ENCODE data around the gene SLC6A12. TPM values are rescaled to one million over a fixed set of nuclear protein-coding genes. Genes with fewer than 3 reads are reported as not detected.
"Not testable (repeated sequence)": the region's sequence is repeated elsewhere in the genome, so short reads cannot be mapped to it uniquely, and the experiment has no call there.

SLC6A12 gene
- total RNA-seq, 6 experiments from 2014 or later = not detected

- H3K36me3 Mint-ChIP-seq (ENCODE audit: low read depth) = no peaks in the 10 kb centered on the region
- peaks cover 53% of the 10 kb centered on the region for H3K27me3 Mint-ChIP-seq (ENCODE audit: insufficient read depth)
- TF ChIP-seq, protein P1, sequence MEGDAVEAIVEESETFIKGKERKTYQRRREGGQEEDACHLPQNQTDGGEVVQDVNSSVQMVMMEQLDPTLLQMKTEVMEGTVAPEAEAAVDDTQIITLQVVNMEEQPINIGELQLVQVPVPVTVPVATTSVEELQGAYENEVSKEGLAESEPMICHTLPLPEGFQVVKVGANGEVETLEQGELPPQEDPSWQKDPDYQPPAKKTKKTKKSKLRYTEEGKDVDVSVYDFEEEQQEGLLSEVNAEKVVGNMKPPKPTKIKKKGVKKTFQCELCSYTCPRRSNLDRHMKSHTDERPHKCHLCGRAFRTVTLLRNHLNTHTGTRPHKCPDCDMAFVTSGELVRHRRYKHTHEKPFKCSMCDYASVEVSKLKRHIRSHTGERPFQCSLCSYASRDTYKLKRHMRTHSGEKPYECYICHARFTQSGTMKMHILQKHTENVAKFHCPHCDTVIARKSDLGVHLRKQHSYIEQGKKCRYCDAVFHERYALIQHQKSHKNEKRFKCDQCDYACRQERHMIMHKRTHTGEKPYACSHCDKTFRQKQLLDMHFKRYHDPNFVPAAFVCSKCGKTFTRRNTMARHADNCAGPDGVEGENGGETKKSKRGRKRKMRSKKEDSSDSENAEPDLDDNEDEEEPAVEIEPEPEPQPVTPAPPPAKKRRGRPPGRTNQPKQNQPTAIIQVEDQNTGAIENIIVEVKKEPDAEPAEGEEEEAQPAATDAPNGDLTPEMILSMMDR (IDR thresholded peaks at IDR 0.05) = peak; percentile 92
- no peak overlapping the region for H3K27ac Mint-ChIP-seq
- peak; percentile 64 for DNase-seq
- H3K4me1 Mint-ChIP-seq (ENCODE audit: low read depth) = no peaks in the 10 kb centered on the region
- no peak overlapping the region for H3K4me3 Mint-ChIP-seq
- H3K9me3 Mint-ChIP-seq = no peaks in the 10 kb centered on the region
Measured at GRCh38 chr12:219891-220352, 6.0 kb upstream of the SLC6A12 start.

- DNase-seq = no peak
- Mint-ChIP-seq H3K27ac (no peak overlapping the region), H3K9me3 (no peaks in the 10 kb centered on the region), H3K4me1 (ENCODE audit: low read depth) (peaks cover 2% of the 10 kb centered on the region), H3K27me3 (ENCODE audit: insufficient read depth) (peaks cover 48% of the 10 kb centered on the region), H3K36me3 (ENCODE audit: low read depth) (no peaks in the 10 kb centered on the region), H3K4me3 (no peak overlapping the region)
- TF ChIP-seq, protein P1 (IDR thresholded peaks at IDR 0.05) = no peak
Measured at GRCh38 chr12:218728-219590, 5.0 kb upstream of the SLC6A12 start.

- Mint-ChIP-seq H3K36me3 (ENCODE audit: low read depth) (no peaks in the 10 kb centered on the region), H3K27ac (no peak overlapping the region), H3K4me3 (no peak overlapping the region), H3K4me1 (ENCODE audit: low read depth) (peaks cover 6% of the 10 kb centered on the region), H3K9me3 (no peaks in the 10 kb centered on the region), H3K27me3 (ENCODE audit: insufficient read depth) (peaks cover 44% of the 10 kb centered on the region)
- no peak for DNase-seq
- TF ChIP-seq, protein P1 (IDR thresholded peaks at IDR 0.05) = no peak
Measured at GRCh38 chr12:218221-218620, 4.3 kb upstream of the SLC6A12 start.

- H3K9me3 Mint-ChIP-seq; DNase-seq; H3K27ac Mint-ChIP-seq; H3K4me1 Mint-ChIP-seq (ENCODE audit: low read depth); H3K4me3 Mint-ChIP-seq; H3K36me3 Mint-ChIP-seq (ENCODE audit: low read depth): not testable (repeated sequence)
- H3K27me3 Mint-ChIP-seq (ENCODE audit: insufficient read depth) = peaks cover 35% of the 10 kb centered on the region
Measured at GRCh38 chr12:217029-217428, 3.1 kb upstream of the SLC6A12 start.

GRCh38 chr12:215116-215515 is 1.2 kb upstream of the SLC6A12 start:
- TF ChIP-seq, protein P1 (IDR thresholded peaks at IDR 0.05) = no peak
- H3K36me3 Mint-ChIP-seq (ENCODE audit: low read depth) = no peaks in the 10 kb centered on the region
- peaks cover 6% of the 10 kb centered on the region for H3K4me1 Mint-ChIP-seq (ENCODE audit: low read depth)
- H3K27me3 Mint-ChIP-seq (ENCODE audit: insufficient read depth) = peaks cover 42% of the 10 kb centered on the region
- H3K27ac Mint-ChIP-seq = no peak overlapping the region
- DNase-seq = no peak
- no peaks in the 10 kb centered on the region for H3K9me3 Mint-ChIP-seq
- no peak overlapping the region for H3K4me3 Mint-ChIP-seq

- Mint-ChIP-seq H3K4me1 (ENCODE audit: low read depth) (peaks cover 6% of the 10 kb centered on the region), H3K27me3 (ENCODE audit: insufficient read depth) (peaks cover 47% of the 10 kb centered on the region), H3K9me3 (no peaks in the 10 kb centered on the region), H3K27ac (no peak overlapping the region), H3K36me3 (ENCODE audit: low read depth) (no peaks in the 10 kb centered on the region), H3K4me3 (no peak overlapping the region)
- DNase-seq = no peak
- TF ChIP-seq, protein P1 (IDR thresholded peaks at IDR 0.05) = no peak
Measured at GRCh38 chr12:213527-213932, 427 bp downstream of the SLC6A12 start.

Data from HFFc6 (cell line).